ENCODE measurements around the gene MAPK8IP3. TPM values are rescaled to one million over a fixed set of nuclear protein-coding genes. Genes with fewer than 3 reads are reported as not detected.
A peak's percentile ranks its signal among the peaks of the same experiment; 100 is the strongest.

Gene MAPK8IP3
- total RNA-seq, 4 donors from 2014 or later: 56.0 to 206 (median 82.1) TPM

DNA sequence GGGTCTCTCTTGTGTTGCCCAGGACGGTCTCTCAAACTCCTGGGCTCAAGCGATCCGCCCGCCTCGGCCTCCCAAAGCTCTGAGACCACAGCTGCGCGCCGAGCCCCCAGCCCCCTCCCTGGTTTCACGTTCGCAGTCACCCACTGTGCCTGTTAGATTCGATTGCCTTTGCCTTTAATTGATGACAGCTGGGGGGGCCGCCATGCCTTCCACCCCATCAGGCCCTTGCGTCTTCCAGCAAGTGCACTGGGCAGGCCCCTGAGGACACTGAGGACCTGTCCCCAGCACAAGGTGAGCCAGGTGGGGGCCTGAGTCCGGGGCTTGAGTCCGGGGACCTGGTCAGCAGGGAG is 84.2 kb downstream of the MAPK8IP3 start:
- peaks cover 57% of the 10 kb centered on the region for H3K36me3 ChIP-seq
- H3K4me1 ChIP-seq: peaks cover 28% of the 10 kb centered on the region
- no peaks in the 10 kb centered on the region for H3K9me3 ChIP-seq
- H3K27me3 ChIP-seq: no peaks in the 10 kb centered on the region
- DNase-seq (ENCODE audit: low spot score in 2 of 2): no peak
- TF ChIP-seq EP300 (IDR thresholded peaks at IDR 0.05): no peak
- TF ChIP-seq POLR2A (IDR thresholded peaks at IDR 0.05): no peak
- TF ChIP-seq POLR2AphosphoS5 (IDR thresholded peaks at IDR 0.05): no peak
- TF ChIP-seq, protein P1, sequence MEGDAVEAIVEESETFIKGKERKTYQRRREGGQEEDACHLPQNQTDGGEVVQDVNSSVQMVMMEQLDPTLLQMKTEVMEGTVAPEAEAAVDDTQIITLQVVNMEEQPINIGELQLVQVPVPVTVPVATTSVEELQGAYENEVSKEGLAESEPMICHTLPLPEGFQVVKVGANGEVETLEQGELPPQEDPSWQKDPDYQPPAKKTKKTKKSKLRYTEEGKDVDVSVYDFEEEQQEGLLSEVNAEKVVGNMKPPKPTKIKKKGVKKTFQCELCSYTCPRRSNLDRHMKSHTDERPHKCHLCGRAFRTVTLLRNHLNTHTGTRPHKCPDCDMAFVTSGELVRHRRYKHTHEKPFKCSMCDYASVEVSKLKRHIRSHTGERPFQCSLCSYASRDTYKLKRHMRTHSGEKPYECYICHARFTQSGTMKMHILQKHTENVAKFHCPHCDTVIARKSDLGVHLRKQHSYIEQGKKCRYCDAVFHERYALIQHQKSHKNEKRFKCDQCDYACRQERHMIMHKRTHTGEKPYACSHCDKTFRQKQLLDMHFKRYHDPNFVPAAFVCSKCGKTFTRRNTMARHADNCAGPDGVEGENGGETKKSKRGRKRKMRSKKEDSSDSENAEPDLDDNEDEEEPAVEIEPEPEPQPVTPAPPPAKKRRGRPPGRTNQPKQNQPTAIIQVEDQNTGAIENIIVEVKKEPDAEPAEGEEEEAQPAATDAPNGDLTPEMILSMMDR (IDR thresholded peaks at IDR 0.05): no peak
- WGBS: 91% methylated on average over 13 of the region's 15 CpGs
- no peak overlapping the region for H3K27ac ChIP-seq
- no peak overlapping the region for H3K4me3 ChIP-seq

DNA sequence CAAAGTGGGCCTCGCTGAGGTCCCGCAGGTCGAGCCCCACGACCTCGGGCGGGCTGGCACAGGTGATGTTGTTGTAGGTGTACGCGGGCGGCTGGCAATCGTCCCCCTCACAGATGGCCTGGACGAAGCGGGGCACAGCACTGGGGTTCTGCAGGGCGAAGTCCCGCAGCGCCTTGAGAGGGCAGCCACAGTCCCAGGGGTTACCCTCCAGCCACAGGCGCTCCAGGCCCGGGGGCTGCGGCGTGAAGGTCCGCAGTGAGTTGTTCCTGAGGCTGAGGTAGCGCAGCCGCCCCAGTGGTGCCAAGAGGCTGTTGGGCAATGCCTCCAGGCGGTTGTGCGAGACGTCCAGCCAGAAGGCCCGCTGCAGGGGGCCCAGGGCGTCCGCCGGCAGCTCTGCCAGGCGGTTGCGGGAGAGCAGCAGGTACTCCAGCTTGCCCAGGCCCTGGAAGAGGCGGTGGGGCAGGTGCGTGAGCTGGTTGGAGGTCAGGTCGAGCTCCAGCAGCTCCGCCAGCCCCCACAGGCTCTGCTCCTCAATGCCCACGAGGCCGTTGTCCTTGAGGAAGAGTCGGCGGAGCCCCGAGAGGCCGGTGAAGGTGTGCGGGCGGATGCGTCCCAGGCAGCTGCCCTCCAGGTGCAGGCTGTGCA is 84.7 kb downstream of the MAPK8IP3 start:
- no peak for TF ChIP-seq EP300 (IDR thresholded peaks at IDR 0.05)
- no peak for TF ChIP-seq POLR2A (IDR thresholded peaks at IDR 0.05)
- TF ChIP-seq POLR2AphosphoS5 (IDR thresholded peaks at IDR 0.05): no peak
- TF ChIP-seq, protein P1 (IDR thresholded peaks at IDR 0.05): no peak
- 93% methylated on average over 8 of the region's 44 CpGs for WGBS
- Histone ChIP-seq H3K27me3 (no peaks in the 10 kb centered on the region), H3K4me1 (peaks cover 27% of the 10 kb centered on the region), H3K27ac (no peak overlapping the region), H3K4me3 (no peak overlapping the region), H3K9me3 (no peaks in the 10 kb centered on the region), H3K36me3 (peaks cover 57% of the 10 kb centered on the region)
- DNase-seq (ENCODE audit: low spot score in 2 of 2): peak in 1 of 2 donors; percentile 60

- DNase-seq (ENCODE audit: low spot score in 2 of 2): peak in 1 of 2 donors; percentile 63
- Histone ChIP-seq H3K9me3 (no peaks in the 10 kb centered on the region), H3K4me3 (no peak overlapping the region), H3K36me3 (peaks cover 53% of the 10 kb centered on the region), H3K27ac (no peak overlapping the region), H3K27me3 (no peaks in the 10 kb centered on the region), H3K4me1 (peaks cover 23% of the 10 kb centered on the region)
- no peak for TF ChIP-seq POLR2AphosphoS5 (IDR thresholded peaks at IDR 0.05)
- TF ChIP-seq, protein P1 (IDR thresholded peaks at IDR 0.05): no peak
- no peak for TF ChIP-seq EP300 (IDR thresholded peaks at IDR 0.05)
- no peak for TF ChIP-seq POLR2A (IDR thresholded peaks at IDR 0.05)
- WGBS: 100% methylated on average over 4 of the region's 53 CpGs
These were observed 85.4 kb downstream of the MAPK8IP3 start for GRCh38 chr16:1791256-1791942.

- DNase-seq (ENCODE audit: low spot score in 2 of 2): peak; percentile 57 to 76
- H3K9me3 ChIP-seq: no peaks in the 10 kb centered on the region
- H3K27ac ChIP-seq: no peak overlapping the region
- peaks cover 46% of the 10 kb centered on the region for H3K36me3 ChIP-seq
- no peaks in the 10 kb centered on the region for H3K27me3 ChIP-seq
- no peak overlapping the region for H3K4me3 ChIP-seq
- peaks cover 23% of the 10 kb centered on the region for H3K4me1 ChIP-seq
- WGBS: 100% methylated on average over 4 of the region's 59 CpGs
- TF ChIP-seq EP300 (IDR thresholded peaks at IDR 0.05) (no peak), POLR2AphosphoS5 (IDR thresholded peaks at IDR 0.05) (no peak), POLR2A (IDR thresholded peaks at IDR 0.05) (no peak)
- TF ChIP-seq, protein P1 (IDR thresholded peaks at IDR 0.05): no peak
These were observed 86.2 kb downstream of the MAPK8IP3 start for GRCh38 chr16:1791943-1792812.

Data from suprapubic skin (tissue), 4 donors.